Fibroblast of pulmonary artery (primary cell): Measurements from ENCODE around the gene MAGI2.
A peak's percentile ranks its signal among the peaks of the same experiment; 100 is the strongest.

Experiments
- DNase-seq: peaks from one replicate; pipeline ENCODE4 v3.0.0-alpha.2; 2010; ENCODE audit warnings: low read depth
- H3K4me3 ChIP-seq: replicated peaks from 2 replicates; pipeline ENCODE4 v1.5.1; 2011; ENCODE audit warnings: low read depth, mild to moderate bottlenecking, control low read depth, low read length, moderate library complexity
- CTCF ChIP-seq: IDR thresholded peaks from 2 replicates; pipeline ENCODE4 v1.5.1; 2011; ENCODE audit warnings: mild to moderate bottlenecking, control low read depth, low read length, inconsistent platforms; ENCODE audit errors: missing control alignments

Gene MAGI2

GRCh38 chr7:78179827-78180477, 1273.5 kb downstream of the MAGI2 start:
- no peak for TF ChIP-seq CTCF
- DNase-seq = no peak

GRCh38 chr7:78179211-78179610, 1274.3 kb downstream of the MAGI2 start:
- no peak overlapping the region for H3K4me3 ChIP-seq
- TF ChIP-seq CTCF = no peak
- DNase-seq = no peak

More at GRCh38 chr7:78179827-78180477, 1273.5 kb downstream of the MAGI2 start:
- no peak overlapping the region for H3K4me3 ChIP-seq

GRCh38 chr7:78178319-78178718, 1275.1 kb downstream of the MAGI2 start:
- no peak for TF ChIP-seq CTCF
- H3K4me3 ChIP-seq = no peak overlapping the region
- DNase-seq = peak; percentile 14

- no peak for TF ChIP-seq CTCF
- no peak overlapping the region for H3K4me3 ChIP-seq
- peak; percentile 60 for DNase-seq
Measured at GRCh38 chr7:78176171-78176570, 1277.3 kb downstream of the MAGI2 start.

- H3K4me3 ChIP-seq = no peak overlapping the region
- TF ChIP-seq CTCF = no peak
Measured at GRCh38 chr7:78175330-78176100, 1278.0 kb downstream of the MAGI2 start.

GRCh38 chr7:78173666-78174065, 1279.8 kb downstream of the MAGI2 start:
- TF ChIP-seq CTCF = no peak
- H3K4me3 ChIP-seq = no peak overlapping the region

More at GRCh38 chr7:78175330-78176100, 1278.0 kb downstream of the MAGI2 start:
- no peak for DNase-seq

More at GRCh38 chr7:78173666-78174065, 1279.8 kb downstream of the MAGI2 start:
- no peak for DNase-seq
